Measurements from ENCODE around the gene PSAP. TPM values are rescaled to one million over a fixed set of nuclear protein-coding genes. Genes with fewer than 3 reads are reported as not detected.
A peak's percentile ranks its signal among the peaks of the same experiment; 100 is the strongest.

The PSAP gene
- total RNA-seq, 1 donor from 2014 or later, result 1,262 TPM

GRCh38 chr10:71815515-71816130 is 35.4 kb downstream of the PSAP start:
- Mint-ChIP-seq H3K4me3 (ENCODE audit: unreplicated experiment) (no peak overlapping the region), H3K9me3 (ENCODE audit: unreplicated experiment) (no peaks in the 10 kb centered on the region)
- DNase-seq (ENCODE audit: extremely low spot score, unreplicated experiment), result no peak

GRCh38 chr10:71814922-71815411 is 36.1 kb downstream of the PSAP start:
- Mint-ChIP-seq H3K4me1 (ENCODE audit: unreplicated experiment) (no peaks in the 10 kb centered on the region), H3K27me3 (ENCODE audit: unreplicated experiment) (no peaks in the 10 kb centered on the region), H3K27ac (ENCODE audit: unreplicated experiment) (no peak overlapping the region), H3K9me3 (ENCODE audit: unreplicated experiment) (no peaks in the 10 kb centered on the region), H3K36me3 (ENCODE audit: unreplicated experiment) (peaks cover 49% of the 10 kb centered on the region), H3K4me3 (ENCODE audit: unreplicated experiment) (no peak overlapping the region)
- no peak for TF ChIP-seq CTCF (IDR thresholded peaks at IDR 0.05)
- no peak for DNase-seq (ENCODE audit: extremely low spot score, unreplicated experiment)

More at GRCh38 chr10:71815515-71816130, 35.4 kb downstream of the PSAP start:
- no peaks in the 10 kb centered on the region for H3K27me3 Mint-ChIP-seq (ENCODE audit: unreplicated experiment)
- peaks cover 49% of the 10 kb centered on the region for H3K36me3 Mint-ChIP-seq (ENCODE audit: unreplicated experiment)
- no peak for TF ChIP-seq CTCF (IDR thresholded peaks at IDR 0.05)
- H3K27ac Mint-ChIP-seq (ENCODE audit: unreplicated experiment), result no peak overlapping the region
- no peaks in the 10 kb centered on the region for H3K4me1 Mint-ChIP-seq (ENCODE audit: unreplicated experiment)

DNA sequence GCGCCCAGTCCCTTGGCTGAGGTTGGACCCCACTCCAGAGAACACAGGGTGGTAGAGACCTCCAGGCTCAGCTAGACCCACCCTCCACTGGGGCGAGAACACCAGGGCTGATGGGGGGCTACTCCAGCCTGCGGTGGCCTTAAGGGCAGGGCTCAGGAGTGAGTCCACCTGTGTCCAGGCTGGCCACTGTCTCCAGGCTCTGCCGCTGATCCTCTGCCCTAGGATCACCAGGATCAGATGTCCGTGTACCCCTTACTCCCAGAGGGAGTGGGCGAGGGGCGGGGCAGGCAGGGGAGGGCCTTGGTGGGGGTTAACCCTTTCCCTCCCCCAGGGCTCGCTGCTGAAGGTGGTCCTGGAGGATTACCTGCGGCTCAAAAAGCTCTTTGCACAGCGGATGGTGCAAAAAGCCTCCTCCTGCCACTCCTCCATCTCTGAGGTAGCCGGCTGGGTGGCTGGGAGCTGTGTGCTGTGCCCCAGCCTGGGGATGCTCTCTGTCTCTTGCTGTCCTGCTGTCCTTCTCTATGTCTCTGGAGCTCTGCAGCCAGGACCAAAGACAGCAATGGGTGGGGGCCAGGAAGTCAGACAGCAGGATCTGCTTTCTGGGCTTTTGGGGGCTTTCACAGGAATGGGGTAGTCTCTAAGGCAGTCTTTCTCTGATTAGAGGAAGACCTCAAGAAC is 38.0 kb downstream of the PSAP start:
- no peak for TF ChIP-seq CTCF (IDR thresholded peaks at IDR 0.05)
- H3K9me3 Mint-ChIP-seq (ENCODE audit: unreplicated experiment), result no peaks in the 10 kb centered on the region
- no peak overlapping the region for H3K4me3 Mint-ChIP-seq (ENCODE audit: unreplicated experiment)
- H3K27me3 Mint-ChIP-seq (ENCODE audit: unreplicated experiment), result no peaks in the 10 kb centered on the region
- peaks cover 34% of the 10 kb centered on the region for H3K36me3 Mint-ChIP-seq (ENCODE audit: unreplicated experiment)
- H3K27ac Mint-ChIP-seq (ENCODE audit: unreplicated experiment), result no peak overlapping the region
- no peak for DNase-seq (ENCODE audit: extremely low spot score, unreplicated experiment)
- H3K4me1 Mint-ChIP-seq (ENCODE audit: unreplicated experiment), result no peaks in the 10 kb centered on the region

DNA sequence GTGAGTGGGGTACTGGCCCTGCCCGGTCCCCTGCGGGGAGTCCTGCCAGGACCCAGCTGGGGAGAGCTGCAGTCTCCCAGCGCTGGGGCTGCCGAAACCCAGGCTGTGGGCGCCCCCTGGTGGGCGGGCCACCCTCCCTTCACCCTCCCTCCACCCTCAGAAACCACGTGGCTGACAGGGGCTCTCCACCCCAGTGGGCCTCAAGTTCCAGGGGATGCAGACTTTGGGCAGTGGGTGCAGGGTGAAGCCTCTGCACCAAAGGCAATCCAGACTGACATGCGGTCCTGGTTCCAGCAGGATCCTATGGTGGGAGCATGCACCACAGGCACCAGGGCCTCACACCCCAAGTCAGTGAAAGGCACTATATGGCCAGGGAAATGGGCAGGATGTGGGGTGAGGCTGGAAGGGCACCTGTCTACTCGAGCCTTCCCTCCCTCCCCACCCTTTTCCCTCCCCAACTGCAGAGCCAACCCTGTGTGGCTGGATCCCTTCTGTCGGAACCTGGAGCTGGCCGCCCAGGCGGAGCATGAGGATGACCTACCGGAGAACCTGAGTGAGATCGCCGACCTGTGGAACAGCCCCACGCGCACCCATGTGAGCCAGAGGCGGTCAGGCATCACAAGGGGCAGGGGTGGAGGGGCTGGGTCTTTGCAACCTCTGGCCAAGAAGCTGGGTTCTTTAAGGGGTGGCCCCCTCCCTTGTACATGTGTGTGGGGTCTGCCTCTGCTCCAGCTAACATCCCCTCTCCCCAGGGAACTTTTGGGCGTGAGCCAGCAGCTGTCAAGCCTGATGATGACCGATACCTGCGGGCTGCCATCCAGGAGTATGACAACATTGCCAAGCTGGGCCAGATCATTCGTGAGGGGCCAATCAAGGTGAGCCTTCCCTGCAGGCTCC is 38.8 kb downstream of the PSAP start:
- no peak for DNase-seq (ENCODE audit: extremely low spot score, unreplicated experiment)
- H3K9me3 Mint-ChIP-seq (ENCODE audit: unreplicated experiment), result no peaks in the 10 kb centered on the region
- H3K4me1 Mint-ChIP-seq (ENCODE audit: unreplicated experiment), result no peaks in the 10 kb centered on the region
- H3K4me3 Mint-ChIP-seq (ENCODE audit: unreplicated experiment), result no peak overlapping the region
- peak; percentile 73 for TF ChIP-seq CTCF (IDR thresholded peaks at IDR 0.05)
- H3K27ac Mint-ChIP-seq (ENCODE audit: unreplicated experiment), result no peak overlapping the region
- H3K36me3 Mint-ChIP-seq (ENCODE audit: unreplicated experiment), result peaks cover 26% of the 10 kb centered on the region
- H3K27me3 Mint-ChIP-seq (ENCODE audit: unreplicated experiment), result no peaks in the 10 kb centered on the region

Data from osteocyte (in vitro differentiated cells).